ENCODE measurements around the gene GNPTAB. TPM values are rescaled to one million over a fixed set of nuclear protein-coding genes. Genes with fewer than 3 reads are reported as not detected.

The GNPTAB gene
- total RNA-seq, 2 experiments from 2014 or later: 38.9 to 66.5 TPM

GRCh38 chr12:101698800-101699347, 131.9 kb downstream of the GNPTAB start:
- no peaks in the 10 kb centered on the region; the same call in 1 of the 2 replicates for H4K20me1 ChIP-seq (ENCODE audit: insufficient read depth, low read length)
- peaks cover 45% of the 10 kb centered on the region for H3K4me1 ChIP-seq (ENCODE audit: insufficient read depth, low read length, poor library complexity, severe bottlenecking)
- intact Hi-C loops (cut with micrococcal nuclease; ENCODE audit: unreplicated experiment): loop anchor here (1.0 to 5.0 kb wide), 2 partner anchors 44 to 133 kb away; partner anchors contain the start of gene GNPTAB
- POLR2A ChIA-PET: interaction anchor here (1.2 to 1.7 kb wide), 6 partner anchors 9 to 73 kb away, joined by 3 to 6 read pairs (median 4); no protein-coding TSS in a partner anchor
- peak overlapping the region; percentile 80 for H3K4me3 ChIP-seq (ENCODE audit: low read depth, low read length, poor library complexity, severe bottlenecking)
- peak; percentile 46 for DNase-seq (ENCODE audit: low spot score)
- H3K9me2 ChIP-seq (ENCODE audit: insufficient read depth, low read length): no peaks in the 10 kb centered on the region
- H3K27ac ChIP-seq (ENCODE audit: low read depth, low read length, poor library complexity, severe bottlenecking): peak overlapping the region; percentile 56
- TF ChIP-seq EZH2phosphoT487 (IDR thresholded peaks at IDR 0.05; ENCODE audit: borderline replicate concordance, low read depth, low read length) (no peak), CTCF (conservative IDR thresholded peaks at IDR 0.05; ENCODE audit: low read length) (peak; percentile 81)
- peaks cover 16% of the 10 kb centered on the region; the same call in 1 of the 2 replicates for H3K79me2 ChIP-seq (ENCODE audit: insufficient read depth, low read depth, low read length)
- peak overlapping the region; percentile 89; the same call in 1 of the 2 replicates for H2AFZ ChIP-seq (ENCODE audit: low read length)
- no peaks in the 10 kb centered on the region; the same call in 1 of the 2 replicates for H3K36me3 ChIP-seq (ENCODE audit: insufficient read depth, low read length)
- H3K4me2 ChIP-seq (ENCODE audit: low read length): peak overlapping the region; percentile 97
- no TSS peak for BruUV-seq (replicated peaks)
- peaks cover 6% of the 10 kb centered on the region; the same call in 1 of the 2 replicates for H3K9me3 ChIP-seq (ENCODE audit: low read length)
- CTCF ChIA-PET (ENCODE audit: unreplicated experiment): interaction anchor here (1.0 kb wide), 1 partner anchor 64 kb away, joined by 3 read pairs; no protein-coding TSS in a partner anchor

- H3K27ac ChIP-seq (ENCODE audit: low read depth, low read length, poor library complexity, severe bottlenecking): peak overlapping the region; percentile 56
- TF ChIP-seq EZH2phosphoT487 (IDR thresholded peaks at IDR 0.05; ENCODE audit: borderline replicate concordance, low read depth, low read length): no peak
- TF ChIP-seq CTCF (conservative IDR thresholded peaks at IDR 0.05; ENCODE audit: low read length): no peak
- peak overlapping the region; percentile 80 for H3K4me3 ChIP-seq (ENCODE audit: low read depth, low read length, poor library complexity, severe bottlenecking)
- DNase-seq (ENCODE audit: low spot score): peak; percentile 53
- no peaks in the 10 kb centered on the region; the same call in 1 of the 2 replicates for H3K36me3 ChIP-seq (ENCODE audit: insufficient read depth, low read length)
- ChIA-PET CTCF (ENCODE audit: unreplicated experiment) (interaction anchor here (1.0 kb wide), 1 partner anchor 65 kb away, joined by 3 read pairs; no protein-coding TSS in a partner anchor), POLR2A (interaction anchor here (1.2 to 1.7 kb wide), 3 partner anchors 10 to 74 kb away, joined by 3 to 6 read pairs (median 5); no protein-coding TSS in a partner anchor)
- intact Hi-C loops (cut with micrococcal nuclease; ENCODE audit: unreplicated experiment): loop anchor here (1.0 to 5.0 kb wide), 3 partner anchors 27 to 134 kb away; partner anchors contain the start of gene GNPTAB
- no TSS peak for BruUV-seq (replicated peaks)
- H4K20me1 ChIP-seq (ENCODE audit: insufficient read depth, low read length): no peaks in the 10 kb centered on the region; the same call in 1 of the 2 replicates
- peak overlapping the region; percentile 97 for H3K4me2 ChIP-seq (ENCODE audit: low read length)
- H3K79me2 ChIP-seq (ENCODE audit: insufficient read depth, low read depth, low read length): peaks cover 16% of the 10 kb centered on the region; the same call in 1 of the 2 replicates
- H3K9me3 ChIP-seq (ENCODE audit: low read length): peaks cover 6% of the 10 kb centered on the region; the same call in 1 of the 2 replicates
- H3K4me1 ChIP-seq (ENCODE audit: insufficient read depth, low read length, poor library complexity, severe bottlenecking): peaks cover 45% of the 10 kb centered on the region
- peak overlapping the region; percentile 89; the same call in 1 of the 2 replicates for H2AFZ ChIP-seq (ENCODE audit: low read length)
- H3K9me2 ChIP-seq (ENCODE audit: insufficient read depth, low read length): no peaks in the 10 kb centered on the region
These were observed 132.6 kb downstream of the GNPTAB start for GRCh38 chr12:101697930-101698799.
